ENCODE results near the gene FKBP5. TPM values are rescaled to one million over a fixed set of nuclear protein-coding genes. Genes with fewer than 3 reads are reported as not detected.

FKBP5 gene
- total and polyA plus RNA-seq, 12 donors, result 20.3 to 199 (median 48.6) TPM

- Histone ChIP-seq H3K4me1 (peaks cover 0 to 6% (median 0%) of the 10 kb centered on the region in 9 donors), H3K27me3 (peaks cover 0 to 3% (median 0%) of the 10 kb centered on the region in 7 donors), H3K27ac (no peak overlapping the region), H3K9me3 (peaks cover 0 to 24% (median 8%) of the 10 kb centered on the region in 11 donors), H3K36me3 (no peaks in the 10 kb centered on the region), H3K4me3 (no peak overlapping the region)
- 85 to 89% methylated on average over 4 of the region's 4 CpGs for WGBS, 2 donors
- intact Hi-C loops (cut with DNase I), result no loop called here
- DNase-seq (no peak), ATAC-seq (no peak)
- no peak for TF ChIP-seq CTCF (IDR thresholded peaks at IDR 0.05)
Measured at GRCh38 chr6:35554811-35555210, 133.9 kb downstream of the FKBP5 start.

- WGBS, 2 donors, result 84% methylated on average over 6 of the region's 6 CpGs
- peaks cover 0 to 28% (median 8%) of the 10 kb centered on the region in 11 donors for H3K9me3 ChIP-seq
- no peak overlapping the region for H3K27ac ChIP-seq
- no peak for TF ChIP-seq CTCF (IDR thresholded peaks at IDR 0.05)
- H3K36me3 ChIP-seq, result no peaks in the 10 kb centered on the region
- intact Hi-C loops (cut with DNase I), result no loop called here
- no peak for ATAC-seq
- H3K4me1 ChIP-seq, result peaks cover 0 to 6% (median 0%) of the 10 kb centered on the region in 9 donors
- H3K27me3 ChIP-seq, result peaks cover 0 to 6% (median 0%) of the 10 kb centered on the region in 7 donors
- DNase-seq, result no peak
- no peak overlapping the region for H3K4me3 ChIP-seq
Measured at GRCh38 chr6:35553315-35553714, 135.4 kb downstream of the FKBP5 start.

- WGBS, 2 donors, result 67 to 70% methylated on average over 5 of the region's 5 CpGs
- peak in 8 of 9 donors; percentile 36 to 89 (median 50) for TF ChIP-seq CTCF (IDR thresholded peaks at IDR 0.05)
- peaks cover 0 to 5% (median 0%) of the 10 kb centered on the region in 9 donors for H3K4me1 ChIP-seq
- H3K9me3 ChIP-seq, result peaks cover 0 to 28% (median 8%) of the 10 kb centered on the region in 11 donors
- peaks cover 0 to 12% (median 0%) of the 10 kb centered on the region in 7 donors for H3K27me3 ChIP-seq
- no peak overlapping the region for H3K27ac ChIP-seq
- intact Hi-C loops (cut with DNase I), result no loop called here
- ATAC-seq (no peak), DNase-seq (no peak)
- no peak overlapping the region for H3K4me3 ChIP-seq
- H3K36me3 ChIP-seq, result no peaks in the 10 kb centered on the region
Measured at GRCh38 chr6:35552285-35552917, 136.3 kb downstream of the FKBP5 start.

- WGBS, 2 donors, result 69% methylated on average over 1 of the region's 1 CpG
- H3K27ac ChIP-seq, result no peak overlapping the region
- H3K36me3 ChIP-seq, result no peaks in the 10 kb centered on the region
- intact Hi-C loops (cut with DNase I), result no loop called here
- DNase-seq (no peak), ATAC-seq (no peak)
- peaks cover 0 to 30% (median 5%) of the 10 kb centered on the region in 7 donors for H3K27me3 ChIP-seq
- peaks cover 0 to 28% (median 8%) of the 10 kb centered on the region in 11 donors for H3K9me3 ChIP-seq
- H3K4me3 ChIP-seq, result no peak overlapping the region
- no peaks in the 10 kb centered on the region for H3K4me1 ChIP-seq
- TF ChIP-seq CTCF (IDR thresholded peaks at IDR 0.05), result no peak
Measured at GRCh38 chr6:35550437-35550836, 138.3 kb downstream of the FKBP5 start.

All from heart right ventricle (tissue), 16 donors.